Activated CD8-positive, alpha-beta memory T cell treated with anti-CD3 and anti-CD28 coated beads for 36 hours (primary cell): ENCODE data around the gene MAPK1. TPM values are rescaled to one million over a fixed set of nuclear protein-coding genes. Genes with fewer than 3 reads are reported as not detected.
"Not testable (repeated sequence)": the region's sequence is repeated elsewhere in the genome, so short reads cannot be mapped to it uniquely, and the experiment has no call there.

ENCODE experiments used
- CTCF ChIA-PET: fragments of 350-600 bp; sonication (Branson Sonifier 250); formaldehyde crosslinking; loops from one replicate; lab custom pipeline; 2021; ENCODE audit warnings: antibody characterized with exemption; lab: Charles Lee
- POLR2A ChIA-PET: fragments of 350-600 bp; sonication (Branson Sonifier 250); formaldehyde crosslinking; loops from one replicate; lab custom pipeline; 2021; ENCODE audit warnings: antibody characterized with exemption; lab: Charles Lee
- total RNA-seq, 2 experiments: library from RNA; stranded (reverse); gene quantifications; one replicate each; pipeline ENCODE4 v1.2.3, GENCODE V29; 2021

MAPK1 gene
- 100 to 1,000 TPM; 115 to 117 TPM for total RNA-seq

DNA sequence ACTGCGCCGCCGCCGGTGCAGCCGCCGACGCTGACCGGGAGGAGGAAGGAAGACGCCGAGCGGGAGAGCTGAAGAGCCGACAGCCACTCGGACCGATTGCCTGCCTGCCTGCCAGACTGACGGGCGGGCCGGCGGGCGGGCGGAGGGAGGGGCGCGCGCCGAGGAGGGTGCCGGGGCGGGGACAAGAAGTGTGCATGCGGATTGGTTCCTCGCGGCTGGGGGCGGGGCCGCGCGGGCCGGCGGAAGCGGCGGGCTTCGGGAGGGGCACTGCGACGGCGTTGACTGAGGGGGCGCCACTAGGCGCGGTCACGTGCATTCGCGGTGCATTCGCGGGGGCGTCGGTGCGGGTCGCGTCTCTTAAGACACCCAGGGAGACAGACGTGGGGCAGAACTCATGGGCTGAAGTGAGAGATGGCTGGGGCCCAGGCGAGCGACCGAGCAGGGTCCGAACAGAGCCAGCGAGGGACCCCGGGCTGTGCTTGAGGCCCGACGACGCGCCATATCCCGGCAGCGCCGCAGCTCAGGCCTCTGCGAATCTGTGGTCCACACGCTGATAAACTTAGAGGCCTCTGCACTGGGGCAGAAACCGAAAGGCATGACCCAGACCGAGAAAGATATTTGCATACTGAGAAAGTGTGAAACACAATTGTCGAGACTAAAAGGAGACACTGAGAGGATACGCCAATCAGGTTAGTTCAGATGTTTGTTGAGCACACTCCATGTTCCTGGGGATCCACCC, at the start of gene MAPK1:
Gene MAPK1, minus strand, starts transcription at position 118 of the 739 bp plus-strand sequence. CDS start 205 bp downstream, outside the sequence.
- POLR2A ChIA-PET = interaction anchor here (0.6 to 1.5 kb wide), 4 partner anchors 9 to 133 kb away, joined by 3 to 13 read pairs (median 8); no protein-coding TSS in a partner anchor
- CTCF ChIA-PET = interaction anchor here (1.9 kb wide), 1 partner anchor 9 kb away, joined by 8 read pairs; no protein-coding TSS in a partner anchor

DNA sequence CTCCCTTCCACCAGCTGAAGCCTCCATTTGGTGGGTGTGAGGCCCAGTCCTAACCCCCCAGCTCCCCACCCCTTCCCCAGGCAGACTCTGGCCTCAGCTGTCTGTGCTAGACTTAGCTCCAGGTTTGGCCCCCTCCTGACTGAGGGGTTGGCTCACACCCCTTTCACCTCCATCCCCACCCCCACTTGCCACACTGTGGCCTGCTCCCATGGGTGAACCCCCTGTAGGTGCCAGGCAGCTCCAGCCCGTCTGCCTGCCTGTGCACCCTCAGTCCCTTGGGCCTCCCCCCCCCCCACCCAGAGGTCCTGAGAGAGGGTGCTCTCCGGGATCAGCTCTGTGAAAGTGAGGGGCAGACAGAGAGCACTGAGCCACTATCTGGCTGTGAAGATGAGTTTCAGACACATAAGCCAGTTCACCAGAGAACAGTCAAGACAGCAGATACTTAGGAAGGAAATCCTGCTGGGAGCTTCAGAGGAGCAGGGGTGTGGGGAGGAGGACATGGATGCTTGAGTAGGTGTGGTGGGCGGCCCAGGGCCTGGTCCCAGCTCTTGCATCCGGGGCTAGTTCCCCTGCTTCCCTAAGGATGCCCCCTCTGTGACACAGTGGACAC, 49.0 kb upstream of the MAPK1 start:
- POLR2A ChIA-PET = no interaction called here
- CTCF ChIA-PET = interaction anchor here (1.1 kb wide), 1 partner anchor 22 kb away, joined by 3 read pairs; no protein-coding TSS in a partner anchor

DNA sequence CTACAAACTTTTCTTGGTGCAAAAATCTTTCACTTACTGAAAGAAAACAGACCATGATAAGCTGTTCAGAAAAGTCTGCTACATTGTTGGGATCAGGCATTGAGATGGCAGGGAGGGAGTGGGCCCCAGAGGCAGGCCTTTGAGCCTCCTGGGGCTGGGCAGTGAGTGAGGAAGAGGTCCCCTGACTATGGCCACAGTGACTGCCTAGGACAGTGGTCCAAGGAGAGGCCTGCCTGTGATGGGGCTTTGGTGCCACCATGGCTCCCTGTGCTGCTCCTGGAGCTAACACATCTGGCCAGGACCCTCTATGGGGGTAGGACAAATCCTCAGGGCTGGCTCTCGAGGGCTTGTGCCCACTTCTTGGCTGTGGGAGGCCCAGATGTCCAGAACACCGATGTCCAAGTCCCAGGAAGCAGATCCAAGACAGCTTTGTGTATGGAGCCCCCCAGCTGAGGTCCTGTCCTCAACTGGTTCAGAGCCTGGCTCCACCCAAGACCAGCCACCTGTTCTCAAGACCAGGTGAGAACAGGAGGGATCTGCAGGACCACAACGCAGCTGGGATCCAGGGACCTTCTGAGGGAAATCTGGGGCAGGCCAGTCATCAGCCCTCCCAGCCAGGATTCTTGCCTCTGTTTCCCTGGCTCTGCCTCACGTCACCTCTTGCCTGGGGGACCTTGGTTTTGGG, 48.3 kb upstream of the MAPK1 start:
- ChIA-PET CTCF (interaction anchor here (1.1 kb wide), 1 partner anchor 23 kb away, joined by 3 read pairs; no protein-coding TSS in a partner anchor), POLR2A (no interaction called here)

DNA sequence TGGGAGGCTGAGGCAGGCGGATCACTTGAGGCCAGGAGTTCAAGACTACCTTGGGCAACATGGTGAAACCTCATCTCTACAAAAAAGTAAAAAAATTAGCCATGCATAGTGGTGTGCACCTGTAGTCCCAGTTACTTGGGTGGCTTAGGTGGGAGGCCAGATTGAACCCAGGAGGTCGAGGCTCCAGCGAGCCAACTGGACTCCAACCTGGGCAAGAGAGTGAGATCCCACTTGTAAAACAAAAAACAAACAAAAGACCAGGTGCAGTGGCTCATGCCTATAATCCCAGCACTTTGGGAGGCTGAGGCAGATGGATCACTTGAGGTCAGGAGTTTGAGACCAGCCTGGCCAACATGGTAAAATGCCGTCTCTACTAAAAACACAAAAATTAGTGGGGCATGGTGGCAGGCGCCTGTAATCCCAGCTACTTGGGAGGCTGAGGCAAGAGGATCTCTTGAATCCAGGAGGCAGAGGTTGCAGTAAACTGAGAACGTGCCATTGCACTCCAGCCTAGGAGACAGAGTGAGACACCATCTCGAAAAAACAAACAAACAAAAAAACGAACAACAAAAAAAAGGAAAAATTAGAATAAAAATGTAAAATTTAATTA, 46.7 kb upstream of the MAPK1 start:
- CTCF ChIA-PET = not testable (repeated sequence)
- POLR2A ChIA-PET = interaction anchor here (0.6 kb wide), 1 partner anchor 24 kb away, joined by 3 read pairs; no protein-coding TSS in a partner anchor

DNA sequence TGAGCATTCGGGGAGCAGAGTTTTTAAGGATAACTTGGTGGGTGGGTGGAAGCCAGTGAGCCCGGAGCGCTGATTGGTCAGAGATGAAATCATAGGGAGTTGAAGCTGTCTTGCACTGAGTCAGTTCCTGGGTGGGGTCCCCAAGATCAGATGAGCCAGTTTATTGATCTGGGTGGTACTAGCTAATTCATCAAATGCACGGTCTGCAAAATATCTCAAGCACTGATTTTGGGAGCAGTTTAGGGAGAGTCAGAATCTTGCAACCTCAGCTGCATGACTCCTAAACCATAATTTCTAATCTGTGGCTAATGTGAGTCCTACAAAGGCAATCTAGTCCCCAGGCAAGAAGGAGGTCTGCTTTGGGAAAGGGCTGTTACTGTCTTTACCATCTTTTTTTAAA, 42.9 kb upstream of the MAPK1 start:
- CTCF ChIA-PET = interaction anchor here (1.6 kb wide), 1 partner anchor 62 kb away, joined by 5 read pairs; no protein-coding TSS in a partner anchor
- POLR2A ChIA-PET = not testable (repeated sequence)

DNA sequence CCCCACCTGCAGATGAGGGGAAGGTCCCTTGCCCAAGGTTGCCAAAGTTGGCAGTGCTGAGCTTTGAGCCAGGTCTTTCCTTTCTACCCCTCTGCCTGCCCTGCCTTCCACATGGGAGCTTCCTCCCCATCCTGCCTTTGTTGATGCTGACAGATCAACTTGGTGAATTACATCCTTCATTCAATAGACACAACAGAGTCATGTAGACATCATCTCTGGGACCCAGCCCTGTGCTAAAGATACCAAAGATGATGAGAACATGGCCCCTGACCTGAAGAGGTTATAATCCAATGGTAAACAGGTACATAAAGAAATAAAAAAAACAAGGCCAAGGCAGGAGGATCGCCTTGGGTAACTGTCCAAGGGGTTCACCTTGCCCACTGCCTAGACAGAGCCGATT, 42.4 kb upstream of the MAPK1 start:
- CTCF ChIA-PET = interaction anchor here (1.6 kb wide), 1 partner anchor 63 kb away, joined by 5 read pairs; no protein-coding TSS in a partner anchor
- POLR2A ChIA-PET = no interaction called here

DNA sequence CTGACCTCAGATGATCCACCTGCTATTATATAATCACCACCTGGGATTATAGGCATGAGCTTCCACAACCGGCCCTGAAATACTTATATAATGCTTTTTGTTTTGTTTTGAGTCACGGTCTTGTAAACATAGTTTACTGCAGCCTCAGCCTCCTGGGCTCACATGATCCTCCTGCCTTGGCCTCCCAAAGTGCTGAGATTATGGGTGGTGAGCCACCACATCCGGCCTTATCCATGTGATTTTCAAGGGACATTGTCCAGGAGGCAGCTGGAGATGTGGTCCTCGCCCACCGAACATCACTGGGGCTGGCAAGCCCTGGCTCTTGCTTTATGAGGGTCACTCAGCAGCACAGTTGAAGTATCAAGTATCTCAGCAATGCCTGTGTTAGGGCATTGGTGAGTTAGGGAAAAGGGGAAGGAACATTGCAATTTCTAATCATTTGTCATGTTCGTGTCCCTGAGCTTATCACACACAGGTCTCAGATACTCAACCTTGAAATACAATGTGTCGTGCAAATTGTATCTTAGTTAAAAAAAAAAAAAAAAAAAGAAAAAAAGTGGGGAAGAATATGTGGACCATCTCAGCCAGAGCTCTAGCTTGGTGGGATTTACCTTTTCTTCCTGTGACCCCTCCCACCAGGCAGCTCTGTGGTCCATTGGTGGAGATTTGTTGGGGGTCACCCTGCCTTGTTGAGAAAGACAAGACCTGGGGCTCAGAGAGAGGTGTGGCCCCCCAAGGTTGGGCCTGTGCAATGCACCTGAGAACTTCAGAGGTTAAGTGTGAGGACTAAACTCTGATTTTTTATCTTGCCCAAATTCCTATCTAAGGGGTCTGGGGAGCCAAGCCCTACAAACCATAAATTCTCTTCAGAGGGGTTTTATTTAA, 40.4 kb upstream of the MAPK1 start:
- CTCF ChIA-PET = interaction anchor here (0.6 kb wide), 1 partner anchor 210 kb away, joined by 3 read pairs; no protein-coding TSS in a partner anchor
- POLR2A ChIA-PET = no interaction called here

DNA sequence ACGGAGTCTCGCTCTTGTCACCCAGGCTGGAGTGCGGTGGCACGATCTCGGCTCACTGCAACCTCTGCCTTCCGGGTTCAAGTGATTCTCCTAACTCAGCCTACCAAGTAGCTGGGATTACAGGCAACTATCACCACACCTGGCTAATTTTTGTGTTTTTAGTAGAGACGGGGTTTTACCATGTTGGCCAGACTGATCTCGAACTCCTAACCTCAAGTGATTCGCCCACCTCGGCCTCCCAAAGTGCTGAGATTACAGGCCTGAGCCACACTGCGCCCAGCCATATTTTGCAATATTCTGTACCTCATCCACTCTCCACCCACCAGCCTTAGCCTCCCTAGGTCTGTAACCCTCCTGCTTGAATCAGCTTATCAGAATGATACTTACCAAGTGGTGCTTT, 37.8 kb upstream of the MAPK1 start:
- CTCF ChIA-PET, POLR2A ChIA-PET: not testable (repeated sequence)

DNA sequence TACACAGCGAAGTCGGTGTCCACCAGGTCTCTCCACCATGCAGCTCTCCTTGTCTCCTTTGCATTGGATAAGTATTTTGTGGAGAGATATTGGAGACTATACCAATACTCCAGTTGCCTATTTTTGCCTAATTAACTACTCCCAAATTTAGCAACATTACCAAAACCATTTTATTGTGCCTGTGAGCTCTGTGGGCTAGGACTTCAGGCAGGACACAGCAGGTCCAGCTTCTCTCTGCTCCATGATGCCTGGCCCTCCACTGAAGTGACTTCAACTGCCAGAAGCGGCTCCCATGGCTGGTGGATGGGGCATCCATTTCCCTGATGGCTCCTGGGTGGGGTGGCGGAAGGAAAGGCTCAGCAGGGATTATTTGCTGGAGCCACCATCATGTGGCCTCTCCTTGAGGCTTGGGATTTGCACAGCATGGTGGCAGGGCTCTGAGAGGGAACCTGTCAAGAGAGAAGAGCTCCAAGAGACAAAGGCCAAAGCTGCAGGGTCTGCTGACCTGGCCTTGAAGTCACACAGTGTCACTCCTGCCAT, 36.9 kb upstream of the MAPK1 start:
- CTCF ChIA-PET = interaction anchor here (1.7 kb wide), 1 partner anchor 34 kb away, joined by 5 read pairs; no protein-coding TSS in a partner anchor
- POLR2A ChIA-PET = interaction anchor here (0.5 kb wide), 1 partner anchor 144 kb away, joined by 3 read pairs; no protein-coding TSS in a partner anchor

DNA sequence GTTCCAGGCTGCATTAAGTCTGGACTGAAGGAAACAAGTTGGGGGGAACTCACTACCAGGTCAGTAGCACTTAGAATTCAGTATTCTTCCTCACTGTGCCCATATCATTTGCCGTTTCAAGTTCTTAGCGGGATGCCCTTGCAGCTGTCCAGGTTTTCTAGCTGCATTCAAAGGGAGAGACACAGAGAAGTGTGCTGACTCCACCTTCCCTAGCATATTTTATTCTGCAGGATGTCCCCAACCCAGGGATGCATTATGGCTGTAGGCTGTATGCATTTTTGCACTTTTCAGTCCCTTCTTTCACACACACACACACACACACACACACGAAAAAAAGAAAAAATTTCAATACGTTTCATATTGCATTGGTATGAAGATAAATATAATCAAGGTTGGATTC, 35.8 kb upstream of the MAPK1 start:
- ChIA-PET POLR2A (no interaction called here), CTCF (interaction anchor here (0.7 to 1.7 kb wide), 2 partner anchors 17 to 35 kb away, joined by 3 to 5 read pairs; no protein-coding TSS in a partner anchor)

DNA sequence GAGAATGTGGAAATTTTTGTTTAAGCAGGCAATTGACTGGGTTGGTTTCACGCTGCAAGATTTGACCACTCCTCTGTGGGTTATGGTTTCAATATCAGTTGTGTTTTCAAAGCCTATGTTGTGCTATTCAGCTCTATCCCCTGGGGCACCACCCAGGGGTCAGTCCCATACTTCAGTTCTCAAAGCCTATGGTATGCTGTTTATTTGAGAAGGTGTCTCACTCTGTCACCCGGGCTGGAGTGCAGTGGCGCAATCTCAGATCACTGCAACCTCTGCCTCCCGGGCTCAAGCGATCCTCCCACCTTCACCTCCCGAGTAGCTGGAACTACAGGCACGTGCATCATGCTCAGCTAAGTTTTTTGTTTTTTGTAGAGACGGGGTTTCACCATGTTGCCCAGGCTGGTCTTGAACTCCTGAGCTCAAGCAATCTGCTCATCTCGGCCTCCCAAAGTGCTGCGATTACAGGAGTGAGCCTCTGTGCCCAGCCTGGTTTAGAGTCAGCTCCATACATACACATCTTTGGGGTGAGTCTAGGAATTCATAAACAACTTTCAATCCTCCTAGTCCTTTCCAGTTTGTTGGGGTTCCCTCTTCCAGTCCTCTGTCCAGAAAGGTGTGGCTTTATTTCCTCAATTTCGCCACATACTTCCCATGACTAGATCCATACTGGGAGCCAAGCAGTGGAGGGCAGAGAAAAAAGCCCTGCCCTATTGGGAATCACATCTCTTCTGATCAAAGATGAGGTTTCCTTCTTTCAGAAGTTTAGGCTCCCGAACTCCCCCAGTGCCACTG, 35.0 kb upstream of the MAPK1 start:
- ChIA-PET POLR2A (no interaction called here), CTCF (no interaction called here)

DNA sequence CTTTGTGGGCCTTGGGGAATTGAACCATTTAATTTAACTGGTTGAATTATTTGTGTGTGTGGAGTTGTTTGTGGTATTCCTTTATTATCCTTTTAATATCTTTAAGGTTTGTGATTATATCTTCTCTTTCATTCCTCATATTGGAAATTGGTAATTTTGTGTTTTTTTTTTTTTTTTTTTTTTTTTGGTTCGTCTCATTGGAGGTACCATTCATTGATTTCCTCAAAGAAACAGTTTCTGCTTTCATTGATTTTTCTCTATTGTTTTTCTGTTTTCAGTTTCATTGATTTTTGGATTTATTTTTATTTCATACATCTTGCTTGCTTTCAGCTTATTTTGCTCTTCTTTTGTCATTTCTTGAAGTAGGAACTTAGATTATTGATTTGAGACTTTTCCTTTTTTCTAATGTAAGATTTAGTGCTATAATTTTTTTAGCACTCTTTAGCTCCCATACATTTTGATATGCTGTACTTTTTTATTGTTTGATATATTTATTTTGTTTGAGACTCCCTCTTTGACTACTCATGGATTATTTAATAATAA, 31.0 kb upstream of the MAPK1 start:
- ChIA-PET CTCF (interaction anchor here (1.1 to 1.9 kb wide), 2 partner anchors 20 to 40 kb away, joined by 3 to 8 read pairs; no protein-coding TSS in a partner anchor), POLR2A (no interaction called here)

DNA sequence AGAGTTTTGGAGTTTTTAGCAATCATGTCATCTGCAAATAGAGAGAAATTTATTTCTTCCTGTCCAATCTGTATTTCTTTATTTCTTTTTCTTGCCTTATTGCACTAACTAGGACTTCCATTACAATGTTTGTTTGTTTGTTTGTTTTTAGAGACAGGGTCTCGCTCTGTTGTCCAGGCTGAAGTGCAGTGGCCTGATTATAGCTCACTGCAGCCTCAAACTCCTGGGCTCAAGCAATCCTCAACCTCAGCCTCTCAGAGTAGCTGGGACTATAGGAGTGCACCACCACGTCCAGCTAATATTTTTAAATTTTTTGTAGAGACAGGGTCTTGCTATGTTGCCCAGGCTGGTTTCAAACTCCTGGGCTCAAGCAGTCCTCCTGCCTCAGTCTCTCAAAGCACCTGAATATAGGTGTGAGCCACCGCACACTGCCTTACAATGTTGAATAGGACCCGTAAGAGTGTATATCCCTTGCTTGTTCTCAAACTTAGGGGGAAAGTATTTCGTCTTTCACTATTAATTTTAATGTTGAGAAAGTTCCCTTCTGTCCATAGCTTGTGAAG, 29.6 kb upstream of the MAPK1 start:
- ChIA-PET POLR2A (no interaction called here), CTCF (no interaction called here)

DNA sequence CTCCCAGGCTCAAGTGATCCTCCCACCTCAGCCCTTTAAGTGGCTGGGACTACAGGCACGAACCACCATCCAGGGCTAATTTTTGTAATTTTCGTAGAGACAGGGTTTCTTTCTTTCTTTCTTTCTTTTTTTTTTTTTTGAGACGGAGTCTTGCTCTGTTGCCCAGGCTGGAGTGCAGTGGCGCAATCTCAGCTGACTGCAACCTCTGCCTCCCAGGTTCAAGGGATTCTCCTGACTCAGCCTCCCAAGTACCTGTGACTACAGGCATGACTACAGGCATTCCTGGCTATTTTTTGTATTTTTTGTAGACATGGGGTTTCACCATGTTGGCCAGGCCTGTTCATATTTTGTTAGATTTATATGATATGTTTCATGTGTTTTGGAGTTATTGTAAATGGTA, 28.8 kb upstream of the MAPK1 start:
- CTCF ChIA-PET, POLR2A ChIA-PET: not testable (repeated sequence)

DNA sequence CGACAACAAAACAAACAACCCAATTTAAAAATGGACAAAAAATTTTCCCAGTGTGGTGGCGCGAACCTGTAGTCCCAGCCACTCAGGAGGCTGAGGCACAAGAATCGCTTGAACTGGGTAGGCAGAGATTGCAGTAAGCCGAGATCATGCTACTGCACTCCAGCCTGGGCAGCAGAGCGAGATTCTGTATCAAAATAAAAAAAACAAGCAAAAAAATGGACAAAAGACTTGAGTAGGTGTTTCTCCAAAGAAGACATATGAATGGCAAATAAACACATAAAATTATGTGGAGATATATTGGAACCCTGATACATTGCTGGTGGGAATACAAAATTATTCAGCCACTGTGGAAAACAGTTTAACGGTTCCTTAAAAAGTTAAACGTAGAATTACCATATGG, 27.4 kb upstream of the MAPK1 start:
- POLR2A ChIA-PET = interaction anchor here (0.5 kb wide), 1 partner anchor 765 kb away, joined by 3 read pairs; no protein-coding TSS in a partner anchor
- CTCF ChIA-PET = no interaction called here

DNA sequence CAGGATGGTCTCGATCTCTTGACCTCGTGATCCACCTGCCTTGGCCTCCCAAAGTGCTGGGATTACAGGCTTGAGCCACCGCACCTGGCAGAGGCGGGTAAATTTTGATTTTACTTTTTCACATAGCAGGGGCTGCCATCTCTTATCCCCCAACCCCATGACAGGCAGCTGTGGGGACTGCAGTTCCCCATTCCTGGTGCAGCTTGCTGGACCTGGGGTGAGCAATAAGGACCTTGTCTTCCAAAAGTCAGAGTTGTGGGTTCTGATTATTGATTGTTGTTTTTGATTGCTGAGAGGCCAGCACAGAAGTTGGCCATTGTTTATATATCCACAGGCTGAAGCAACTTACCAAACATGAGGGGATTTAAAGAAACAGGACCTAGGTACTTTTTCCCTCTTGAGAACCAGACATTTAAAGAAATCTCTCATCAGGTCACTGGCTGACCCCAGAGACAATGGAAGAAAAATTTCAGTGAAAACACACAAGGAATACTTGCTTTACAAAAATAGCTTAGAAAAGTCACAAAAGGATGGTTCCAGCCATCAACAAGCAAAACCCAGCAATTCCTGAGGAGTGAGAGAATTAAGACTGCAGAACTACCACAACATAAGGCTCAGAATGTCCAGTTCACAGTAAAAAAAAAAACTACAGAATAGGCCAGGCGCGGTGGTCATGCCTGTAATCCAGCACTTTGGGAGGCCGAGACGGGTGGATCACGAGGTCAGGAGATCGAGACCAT, 22.0 kb upstream of the MAPK1 start:
- POLR2A ChIA-PET = no interaction called here
- CTCF ChIA-PET = no interaction called here
